ENCODE measurements around the gene KRTAP10-4. TPM values are rescaled to one million over a fixed set of nuclear protein-coding genes. Genes with fewer than 3 reads are reported as not detected.

Gene KRTAP10-4
- total and polyA plus RNA-seq, 12 donors, result not detected

DNA sequence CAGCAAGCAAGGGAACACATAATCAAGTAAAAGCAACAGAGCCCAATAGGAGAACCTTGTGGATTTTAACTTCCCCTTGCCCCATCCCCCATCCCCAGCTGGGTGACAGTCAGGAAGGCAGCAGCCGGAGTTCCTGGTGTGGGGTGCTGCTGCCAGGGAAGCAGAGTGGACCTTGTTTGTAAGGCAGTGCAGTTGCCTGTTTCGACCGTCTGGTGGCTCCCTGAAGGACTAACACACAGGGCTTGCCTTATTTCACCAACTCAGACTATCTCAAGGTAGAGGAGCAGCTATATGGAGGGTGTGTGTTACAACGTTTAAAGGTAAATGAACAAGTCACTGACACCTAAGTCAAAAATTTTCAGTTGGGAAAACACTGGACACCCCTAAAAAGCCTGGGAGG is 45.0 kb downstream of the KRTAP10-4 start:
- no peak overlapping the region for H3K4me3 ChIP-seq
- intact Hi-C loops (cut with DNase I), result loop anchor here in 1 of 10 donors (10.0 kb wide), 1 partner anchor 126 kb away; no protein-coding TSS in a partner anchor
- peaks cover 0 to 25% (median 3%) of the 10 kb centered on the region in 7 donors for H3K27me3 ChIP-seq
- ATAC-seq (peak in 5 of 8 donors; percentile 42 to 88 (median 61)), DNase-seq (peak in 1 of 2 donors; percentile 39)
- peak in 8 of 9 donors; percentile 8 to 52 (median 34) for TF ChIP-seq CTCF (IDR thresholded peaks at IDR 0.05)
- peak overlapping the region in 1 of 10 donors; percentile 71 for H3K27ac ChIP-seq
- H3K9me3 ChIP-seq, result peaks cover 0 to 32% (median 4%) of the 10 kb centered on the region in 11 donors
- H3K4me1 ChIP-seq, result peaks cover 0 to 6% (median 0%) of the 10 kb centered on the region in 9 donors
- no peaks in the 10 kb centered on the region for H3K36me3 ChIP-seq
- 16 to 26% methylated on average over 4 of the region's 4 CpGs for WGBS, 2 donors

DNA sequence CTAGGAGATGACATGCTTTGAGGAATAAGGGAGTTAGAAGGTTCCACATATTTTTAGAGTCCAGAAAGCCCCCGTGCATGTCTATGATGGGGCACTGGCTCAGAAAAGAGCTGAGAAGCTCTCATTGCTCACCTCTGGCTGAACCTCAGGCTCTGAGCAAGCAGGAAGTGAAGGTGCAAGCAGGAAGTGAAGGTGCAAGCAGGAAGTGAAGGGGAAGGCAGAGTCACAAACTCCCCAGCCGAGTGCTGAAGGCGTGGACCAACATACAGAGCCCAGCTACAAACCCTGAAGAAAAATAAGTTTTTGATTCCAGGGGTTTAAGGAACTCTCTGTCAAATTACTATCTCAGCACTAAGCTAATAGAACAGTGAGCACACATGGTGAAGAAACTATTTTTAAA is 45.4 kb downstream of the KRTAP10-4 start:
- 61 to 63% methylated on average over 3 of the region's 3 CpGs for WGBS, 2 donors
- peaks cover 0 to 6% (median 0%) of the 10 kb centered on the region in 9 donors for H3K4me1 ChIP-seq
- intact Hi-C loops (cut with DNase I), result loop anchor here in 1 of 10 donors (10.0 kb wide), 1 partner anchor 126 kb away; no protein-coding TSS in a partner anchor
- H3K27ac ChIP-seq, result peak overlapping the region in 1 of 10 donors; percentile 71
- TF ChIP-seq CTCF (IDR thresholded peaks at IDR 0.05), result no peak
- ATAC-seq (no peak), DNase-seq (no peak)
- H3K9me3 ChIP-seq, result peaks cover 0 to 36% (median 8%) of the 10 kb centered on the region in 11 donors
- no peak overlapping the region for H3K4me3 ChIP-seq
- peaks cover 0 to 21% (median 3%) of the 10 kb centered on the region in 7 donors for H3K27me3 ChIP-seq
- no peaks in the 10 kb centered on the region for H3K36me3 ChIP-seq

DNA sequence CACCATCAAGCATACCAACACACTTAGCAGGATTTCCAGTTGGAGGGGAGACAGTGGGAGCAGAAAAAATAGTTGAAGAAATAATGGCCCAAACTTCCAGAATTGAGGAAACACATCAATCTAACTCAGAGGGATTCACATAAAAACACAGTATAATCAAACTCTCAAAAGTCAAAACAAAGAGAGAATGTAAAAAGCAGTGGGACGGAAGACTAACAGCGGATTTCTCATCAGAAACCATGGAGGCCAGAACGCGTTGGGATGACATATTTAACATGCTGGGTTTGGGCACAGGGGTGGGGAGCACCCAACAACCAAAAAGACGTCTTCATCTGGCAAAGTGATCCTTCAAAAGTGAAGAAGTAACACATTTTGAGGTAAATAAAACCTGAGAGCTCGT is 46.4 kb downstream of the KRTAP10-4 start:
- DNase-seq (no peak), ATAC-seq (no peak)
- Histone ChIP-seq H3K27me3 (peaks cover 0 to 16% (median 3%) of the 10 kb centered on the region in 7 donors), H3K4me3 (no peak overlapping the region), H3K36me3 (no peaks in the 10 kb centered on the region), H3K4me1 (peaks cover 0 to 6% (median 0%) of the 10 kb centered on the region in 9 donors), H3K9me3 (peaks cover 0 to 46% (median 15%) of the 10 kb centered on the region in 11 donors), H3K27ac (peak overlapping the region in 1 of 10 donors; percentile 71)
- intact Hi-C loops (cut with DNase I), result loop anchor here in 2 of 10 donors (10.0 kb wide), 2 partner anchors 125 to 165 kb away; no protein-coding TSS in a partner anchor
- no peak for TF ChIP-seq CTCF (IDR thresholded peaks at IDR 0.05)
- WGBS, 2 donors, result 85 to 86% methylated on average over 6 of the region's 6 CpGs

DNA sequence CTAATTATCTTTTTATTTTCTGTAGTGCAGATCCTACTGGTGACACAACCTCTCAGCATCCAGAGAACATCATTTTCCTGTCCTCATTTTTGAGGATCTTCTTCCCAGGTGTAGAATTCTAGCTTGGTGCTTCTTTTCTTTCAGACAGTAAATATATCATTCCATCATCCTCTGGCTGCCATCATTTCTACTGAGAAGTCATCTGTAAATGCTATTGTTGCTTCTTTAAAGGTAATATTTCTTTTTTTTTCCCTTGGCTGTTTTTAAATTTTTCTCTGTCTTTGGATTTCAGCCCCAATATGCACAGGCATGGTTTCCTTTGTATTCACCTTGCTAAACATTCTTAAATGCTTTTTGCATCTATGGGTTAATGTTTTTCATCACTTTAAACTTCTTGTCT is 50.0 kb downstream of the KRTAP10-4 start:
- Histone ChIP-seq H3K4me1 (peaks cover 0 to 7% (median 0%) of the 10 kb centered on the region in 9 donors), H3K36me3 (no peaks in the 10 kb centered on the region), H3K9me3 (peaks cover 0 to 51% (median 15%) of the 10 kb centered on the region in 11 donors), H3K27ac (no peak overlapping the region), H3K4me3 (no peak overlapping the region), H3K27me3 (peaks cover 0 to 24% (median 0%) of the 10 kb centered on the region in 7 donors)
- ATAC-seq, result no peak
- no peak for TF ChIP-seq CTCF (IDR thresholded peaks at IDR 0.05)
- intact Hi-C loops (cut with DNase I), result loop anchor here in 1 of 10 donors (10.0 kb wide), 1 partner anchor 161 kb away; no protein-coding TSS in a partner anchor
- DNase-seq, result no peak

Other genes starting within 250 kb of the KRTAP10-4 start
- gene CFAP410, start 234.3 kb upstream of the KRTAP10-4 start, total RNA-seq, result 10 to 100 TPM; 10.9 to 15.8 (median 13.3) TPM
- 10 to 100 TPM; 27.6 to 34.7 TPM for gene CFAP410, start 234.3 kb upstream of the KRTAP10-4 start, polyA plus RNA-seq
- 1 to 10 TPM in 5 of 10 donors, under 1 TPM in 5; 0.34 to 8.5 (median 0.89) TPM for gene TRPM2, start 220.1 kb upstream of the KRTAP10-4 start, total RNA-seq
- 1 to 10 TPM; 1.2 to 2.4 TPM for gene TRPM2, start 220.1 kb upstream of the KRTAP10-4 start, polyA plus RNA-seq
- 1 to 10 TPM; 1.2 to 3.2 (median 2.1) TPM for gene LRRC3, start 118.2 kb upstream of the KRTAP10-4 start, total RNA-seq
- gene LRRC3, start 118.2 kb upstream of the KRTAP10-4 start, polyA plus RNA-seq, result 1 to 10 TPM; 1.2 to 2.3 TPM
- not detected for gene KRTAP10-1, start 33.5 kb upstream of the KRTAP10-4 start, total RNA-seq
- gene KRTAP10-1, start 33.5 kb upstream of the KRTAP10-4 start, polyA plus RNA-seq, result not detected
- gene KRTAP10-2, start 22.2 kb upstream of the KRTAP10-4 start, total RNA-seq, result not detected
- not detected for gene KRTAP10-2, start 22.2 kb upstream of the KRTAP10-4 start, polyA plus RNA-seq
- not detected for gene KRTAP10-3, start 14.9 kb upstream of the KRTAP10-4 start, total RNA-seq
- gene KRTAP10-3, start 14.9 kb upstream of the KRTAP10-4 start, polyA plus RNA-seq, result not detected
- not detected for gene KRTAP10-5, start 6.9 kb downstream of the KRTAP10-4 start, total RNA-seq
- gene KRTAP10-5, start 6.9 kb downstream of the KRTAP10-4 start, polyA plus RNA-seq, result not detected
- gene KRTAP10-6, start 18.8 kb downstream of the KRTAP10-4 start, total RNA-seq, result not detected
- not detected for gene KRTAP10-6, start 18.8 kb downstream of the KRTAP10-4 start, polyA plus RNA-seq
- not detected for gene KRTAP10-7, start 26.9 kb downstream of the KRTAP10-4 start, total RNA-seq
- not detected for gene KRTAP10-7, start 26.9 kb downstream of the KRTAP10-4 start, polyA plus RNA-seq
- not detected for gene KRTAP10-8, start 38.4 kb downstream of the KRTAP10-4 start, total RNA-seq
- gene KRTAP10-8, start 38.4 kb downstream of the KRTAP10-4 start, polyA plus RNA-seq, result not detected
- gene KRTAP10-9, start 53.4 kb downstream of the KRTAP10-4 start, total RNA-seq, result not detected
- gene KRTAP10-9, start 53.4 kb downstream of the KRTAP10-4 start, polyA plus RNA-seq, result not detected
- not detected for gene KRTAP10-10, start 63.6 kb downstream of the KRTAP10-4 start, total RNA-seq
- not detected for gene KRTAP10-10, start 63.6 kb downstream of the KRTAP10-4 start, polyA plus RNA-seq
- gene KRTAP10-11, start 72.7 kb downstream of the KRTAP10-4 start, total RNA-seq, result not detected
- gene KRTAP10-11, start 72.7 kb downstream of the KRTAP10-4 start, polyA plus RNA-seq, result not detected
- not detected for gene KRTAP12-4, start 80.9 kb downstream of the KRTAP10-4 start, total RNA-seq
- not detected for gene KRTAP12-4, start 80.9 kb downstream of the KRTAP10-4 start, polyA plus RNA-seq
- not detected for gene KRTAP12-3, start 84.2 kb downstream of the KRTAP10-4 start, total RNA-seq
- not detected for gene KRTAP12-3, start 84.2 kb downstream of the KRTAP10-4 start, polyA plus RNA-seq
- not detected for gene KRTAP12-2, start 93.2 kb downstream of the KRTAP10-4 start, total RNA-seq
- not detected for gene KRTAP12-2, start 93.2 kb downstream of the KRTAP10-4 start, polyA plus RNA-seq
- not detected for gene KRTAP12-1, start 108.4 kb downstream of the KRTAP10-4 start, total RNA-seq
- not detected for gene KRTAP12-1, start 108.4 kb downstream of the KRTAP10-4 start, polyA plus RNA-seq
- gene KRTAP10-12, start 123.4 kb downstream of the KRTAP10-4 start, total RNA-seq, result not detected
- gene KRTAP10-12, start 123.4 kb downstream of the KRTAP10-4 start, polyA plus RNA-seq, result not detected
- 1 to 10 TPM in 4 of 10 donors, under 1 TPM in 3, not detected in 3; 0.12 to 2.1 (median 1.0) TPM for gene TSPEAR, start 137.8 kb downstream of the KRTAP10-4 start, total RNA-seq
- gene TSPEAR, start 137.8 kb downstream of the KRTAP10-4 start, polyA plus RNA-seq, result 1 to 10 TPM in 1 of 2 donors, under 1 TPM in 1; under 0.01 to 3.4 TPM
- gene UBE2G2, start 228.1 kb downstream of the KRTAP10-4 start, total RNA-seq, result 10 to 100 TPM; 58.1 to 89.5 (median 67.0) TPM
- 10 to 100 TPM; 39.6 to 59.3 TPM for gene UBE2G2, start 228.1 kb downstream of the KRTAP10-4 start, polyA plus RNA-seq
- 10 to 100 TPM; 56.9 to 80.9 (median 72.6) TPM for gene SUMO3, start 244.3 kb downstream of the KRTAP10-4 start, total RNA-seq
- gene SUMO3, start 244.3 kb downstream of the KRTAP10-4 start, polyA plus RNA-seq, result 10 to 100 TPM; 14.9 to 70.0 TPM

Measured in heart right ventricle (tissue), 16 donors.